ENCODE results near the gene KCTD2. TPM values are rescaled to one million over a fixed set of nuclear protein-coding genes. Genes with fewer than 3 reads are reported as not detected.

The KCTD2 gene
- polyA plus RNA-seq, 2 of the 4 experiments (the other 2 are of a cell fraction): 18.8 to 31.3 TPM

GRCh38 chr17:75091855-75092327, 44.9 kb downstream of the KCTD2 start:
- peak overlapping the region; percentile 92 for H3K4me2 ChIP-seq
- ATAC-seq (no peak), FAIRE-seq (peak; percentile 13), DNase-seq (ENCODE audit: low read depth in 1 of 2, low spot score in 1 of 2) (peak in 1 of 2 experiments; percentile 61)
- peaks cover 88% of the 10 kb centered on the region for H3K4me1 ChIP-seq
- peak overlapping the region; percentile 25 for H3K4me3 ChIP-seq
- 74% methylated on average over 10 of the region's 10 CpGs for WGBS (ENCODE audit: missing lambda C conversion rate)
- ChIA-PET CTCF (interaction anchor here (0.6 to 81.8 kb wide), 6 partner anchors 5 to 110 kb away, joined by 3 to 3429 read pairs (median 7); partner anchors contain the start of genes ARMC7, ATP5PD, KCTD2 and MRPL58), POLR2A (interaction anchor here (1.0 to 2.0 kb wide), 3 partner anchors 14 to 32 kb away, joined by 3 to 10 read pairs (median 4); partner anchors contain the start of gene ARMC7)
- H3K9me3 ChIP-seq: no peaks in the 10 kb centered on the region
- peak overlapping the region; percentile 79 to 96 for H3K27ac ChIP-seq
- no peak for TF ChIP-seq BHLHE40 (IDR thresholded peaks at IDR 0.05; ENCODE audit: low read depth, low read length)
- TF ChIP-seq GATA3 (IDR thresholded peaks at IDR 0.05; ENCODE audit: borderline replicate concordance): no peak
- TF ChIP-seq JUN (IDR thresholded peaks at IDR 0.05): no peak
- TF ChIP-seq PBX3 (IDR thresholded peaks at IDR 0.05): no peak
- no peak for TF ChIP-seq TFCP2L1 (CRISPR knock-in tag; IDR thresholded peaks at IDR 0.05)
- no peak for TF ChIP-seq POLR2AphosphoS2 (conservative IDR thresholded peaks at IDR 0.05; ENCODE audit: low read length)
- TF ChIP-seq MYC (IDR thresholded peaks at IDR 0.05; ENCODE audit: borderline replicate concordance, low read length): no peak
- no peak for TF ChIP-seq NPAS2 (CRISPR knock-in tag; IDR thresholded peaks at IDR 0.05; ENCODE audit: borderline replicate concordance)
- TF ChIP-seq MAFK (IDR thresholded peaks at IDR 0.05; ENCODE audit: partially characterized antibody): no peak
- no peak for TF ChIP-seq FOSB (CRISPR knock-in tag; IDR thresholded peaks at IDR 0.05)
- TF ChIP-seq ZNF302 (CRISPR knock-in tag; IDR thresholded peaks at IDR 0.05): no peak
- TF ChIP-seq POLR2A (IDR thresholded peaks at IDR 0.05; ENCODE audit: low read length): no peak
- no peak for TF ChIP-seq JUNB (IDR thresholded peaks at IDR 0.05)
- TF ChIP-seq SREBF2 (IDR thresholded peaks at IDR 0.05): no peak
- TF ChIP-seq MAX (IDR thresholded peaks at IDR 0.05): no peak
- no peak for TF ChIP-seq RAD21 (conservative IDR thresholded peaks at IDR 0.05 in 1 of 2, IDR thresholded peaks at IDR 0.05 in 1 of 2)
- TF ChIP-seq ZSCAN20 (CRISPR knock-in tag; IDR thresholded peaks at IDR 0.05): no peak

- 82% methylated on average over 18 of the region's 18 CpGs for WGBS (ENCODE audit: missing lambda C conversion rate)
- TF ChIP-seq RFX5 (IDR thresholded peaks at IDR 0.05) (no peak), CEBPB (IDR thresholded peaks at IDR 0.05) (no peak), MYC (IDR thresholded peaks at IDR 0.05; ENCODE audit: borderline replicate concordance, low read length) (no peak), HDAC2 (IDR thresholded peaks at IDR 0.05) (no peak), RNF2 (IDR thresholded peaks at IDR 0.05; ENCODE audit: borderline replicate concordance, low read depth) (no peak), MAZ (IDR thresholded peaks at IDR 0.05; ENCODE audit: borderline replicate concordance, low read depth, low read length) (no peak), CHD2 (IDR thresholded peaks at IDR 0.05; ENCODE audit: low read length, partially characterized antibody) (no peak), EHF (CRISPR knock-in tag; IDR thresholded peaks at IDR 0.05) (no peak), ESRRA (IDR thresholded peaks at IDR 0.05; ENCODE audit: borderline replicate concordance, low read length) (no peak), HOXB13 (CRISPR knock-in tag; IDR thresholded peaks at IDR 0.05; ENCODE audit: low read depth) (peak; percentile 20; the same call in 1 of the 2 replicates), MAX (IDR thresholded peaks at IDR 0.05) (peak; percentile 60)
- FAIRE-seq (no peak), DNase-seq (ENCODE audit: low read depth in 1 of 2, low spot score in 1 of 2) (peak in 1 of 2 experiments; percentile 42), ATAC-seq (0 out of 6 replicates have a peak, but pooled peaks of 1 of the 2 experiments have one; percentile 4)
- H3K4me3 ChIP-seq: no peak overlapping the region
- peak overlapping the region; percentile 69 to 96 for H3K27ac ChIP-seq
- POLR2A ChIA-PET: interaction anchor here (0.6 to 2.0 kb wide), 2 partner anchors 16 to 31 kb away, joined by 3 to 10 read pairs; partner anchors contain the start of gene ARMC7
- peaks cover 85% of the 10 kb centered on the region for H3K4me1 ChIP-seq
- peak overlapping the region; percentile 92 for H3K4me2 ChIP-seq
- CTCF ChIA-PET: interaction anchor here (0.6 to 81.8 kb wide), 5 partner anchors 7 to 146 kb away, joined by 3 to 3429 read pairs (median 10); partner anchors contain the start of genes ARMC7, ATP5PD, KCTD2 and NT5C
- H3K9me3 ChIP-seq: no peaks in the 10 kb centered on the region
These were observed 46.6 kb downstream of the KCTD2 start for GRCh38 chr17:75093548-75094158.
